ENCODE results near the gene OPCML. TPM values are rescaled to one million over a fixed set of nuclear protein-coding genes. Genes with fewer than 3 reads are reported as not detected.

OPCML gene
- total RNA-seq, 2 donors from 2014 or later, result 0.60 to 1.3 TPM

- DNase-seq (ENCODE audit: low spot score), result no peak
- intact Hi-C loops (cut with DNase I), result loop anchor here (5.0 to 10.0 kb wide), 2 partner anchors 701 to 704 kb away; no protein-coding TSS in a partner anchor
Measured at GRCh38 chr11:133133606-133134005, 398.7 kb downstream of the OPCML start.

GRCh38 chr11:133133050-133133449 lies 399.3 kb downstream of the OPCML start:
- intact Hi-C loops (cut with DNase I), result loop anchor here (5.0 to 10.0 kb wide), 2 partner anchors 702 to 704 kb away; no protein-coding TSS in a partner anchor
- no peak for DNase-seq (ENCODE audit: low spot score)

GRCh38 chr11:133127741-133128140 lies 404.6 kb downstream of the OPCML start:
- no peak for DNase-seq (ENCODE audit: low spot score)
- intact Hi-C loops (cut with DNase I), result no loop called here

- intact Hi-C loops (cut with DNase I), result no loop called here
- DNase-seq (ENCODE audit: low spot score), result no peak
Measured at GRCh38 chr11:133123796-133124195, 408.5 kb downstream of the OPCML start.

- no peak for DNase-seq (ENCODE audit: low spot score)
- intact Hi-C loops (cut with DNase I), result no loop called here
Measured at GRCh38 chr11:133123366-133123765, 408.9 kb downstream of the OPCML start.

GRCh38 chr11:133122256-133122655 lies 410.0 kb downstream of the OPCML start:
- intact Hi-C loops (cut with DNase I), result no loop called here
- no peak for DNase-seq (ENCODE audit: low spot score)

- DNase-seq (ENCODE audit: low spot score), result no peak
- intact Hi-C loops (cut with DNase I), result no loop called here
Measured at GRCh38 chr11:133118563-133119268, 413.6 kb downstream of the OPCML start.

GRCh38 chr11:133115099-133115498 lies 417.2 kb downstream of the OPCML start:
- intact Hi-C loops (cut with DNase I), result no loop called here

GRCh38 chr11:133107763-133108162 lies 424.5 kb downstream of the OPCML start:
- no peak for DNase-seq (ENCODE audit: low spot score)
- intact Hi-C loops (cut with DNase I), result no loop called here

More at GRCh38 chr11:133115099-133115498, 417.2 kb downstream of the OPCML start:
- no peak for DNase-seq (ENCODE audit: low spot score)

GRCh38 chr11:133107136-133107535 lies 425.2 kb downstream of the OPCML start:
- intact Hi-C loops (cut with DNase I), result no loop called here
- DNase-seq (ENCODE audit: low spot score), result no peak

- DNase-seq (ENCODE audit: low spot score), result no peak
- intact Hi-C loops (cut with DNase I), result no loop called here
Measured at GRCh38 chr11:133106417-133106816, 425.9 kb downstream of the OPCML start.

- DNase-seq (ENCODE audit: low spot score), result no peak
- intact Hi-C loops (cut with DNase I), result loop anchor here in 1 of 2 donors (5.0 kb wide), 1 partner anchor 443 kb away; no protein-coding TSS in a partner anchor
Measured at GRCh38 chr11:133104009-133104744, 428.1 kb downstream of the OPCML start.

GRCh38 chr11:133096981-133097380 lies 435.3 kb downstream of the OPCML start:
- no peak for DNase-seq (ENCODE audit: low spot score)
- intact Hi-C loops (cut with DNase I), result no loop called here

- DNase-seq (ENCODE audit: low spot score), result no peak
- intact Hi-C loops (cut with DNase I), result no loop called here
Measured at GRCh38 chr11:133086518-133086917, 445.8 kb downstream of the OPCML start.

- intact Hi-C loops (cut with DNase I), result no loop called here
- DNase-seq (ENCODE audit: low spot score), result peak; percentile 87
Measured at GRCh38 chr11:133082841-133083488, 449.3 kb downstream of the OPCML start.

GRCh38 chr11:133082453-133082781 lies 449.9 kb downstream of the OPCML start:
- DNase-seq (ENCODE audit: low spot score), result no peak
- intact Hi-C loops (cut with DNase I), result no loop called here

GRCh38 chr11:133081730-133082452 lies 450.4 kb downstream of the OPCML start:
- no peak for DNase-seq (ENCODE audit: low spot score)
- intact Hi-C loops (cut with DNase I), result no loop called here

- DNase-seq (ENCODE audit: low spot score), result no peak
- intact Hi-C loops (cut with DNase I), result no loop called here
Measured at GRCh38 chr11:133081020-133081419, 451.3 kb downstream of the OPCML start.

- intact Hi-C loops (cut with DNase I), result no loop called here
- DNase-seq (ENCODE audit: low spot score), result no peak
Measured at GRCh38 chr11:133078591-133079404, 453.5 kb downstream of the OPCML start.

All from posterior vena cava (tissue), 2 donors.